ENCODE results near the gene NDUFV2. TPM values are rescaled to one million over a fixed set of nuclear protein-coding genes. Genes with fewer than 3 reads are reported as not detected.

Gene NDUFV2
- total RNA-seq, 5 donors from 2014 or later (not counting 1 experiment from before 2014, with no cell fraction given) = 148 to 201 (median 156) TPM

- Mint-ChIP-seq H3K36me3 (peaks cover 40% of the 10 kb centered on the region), H3K27ac (peak overlapping the region; percentile 28 to 40), H3K4me3 (no peak overlapping the region), H3K27me3 (no peaks in the 10 kb centered on the region), H3K4me1 (peaks cover 89 to 93% (median 90%) of the 10 kb centered on the region in 3 donors), H3K9me3 (no peaks in the 10 kb centered on the region)
- Histone ChIP-seq H3K27ac (ENCODE audit: low read length) (no peak overlapping the region), H3K4me1 (ENCODE audit: control insufficient read depth in 1 of 2, extremely low read depth in 1 of 2, insufficient read depth in 2 of 2, low read length in 2 of 2) (peaks cover 3 to 9% of the 10 kb centered on the region in 2 experiments), H3K9me3 (no peaks in the 10 kb centered on the region), H3K27me3 (replicated peaks in 1 of 2; ENCODE audit: control insufficient read depth in 2 of 2, extremely low read depth in 1 of 2, insufficient read depth in 2 of 2, low read length in 1 of 2) (no peaks in the 10 kb centered on the region), H3K36me3 (ENCODE audit: control insufficient read depth in 2 of 2, extremely low read depth in 1 of 2, insufficient read depth in 1 of 2, low read length in 1 of 2) (peaks cover 0 to 13% of the 10 kb centered on the region in 2 donors), H3K4me3 (ENCODE audit: control insufficient read depth in 1 of 2, extremely low read depth in 1 of 2, low read length in 1 of 2) (no peak overlapping the region)
- ChIA-PET CTCF (interaction anchor here (0.6 to 1.5 kb wide), 5 partner anchors 8 to 78 kb away, joined by 3 to 5 read pairs (median 3); no protein-coding TSS in a partner anchor), POLR2A (interaction anchor here (0.6 to 1.8 kb wide), 6 partner anchors 10 to 70 kb away, joined by 3 to 5 read pairs (median 3); no protein-coding TSS in a partner anchor)
- ATAC-seq (replicated peaks in 1 of 4) (no peak), DNase-seq (no peak)
- WGBS (ENCODE audit: insufficient coverage) = no CpG with 5 or more reads among the region's 3 CpGs
Measured at GRCh38 chr18:9181275-9181674, 78.8 kb downstream of the NDUFV2 start.

GRCh38 chr18:9182852-9183399 is 80.4 kb downstream of the NDUFV2 start:
- Mint-ChIP-seq H3K36me3 (peaks cover 44% of the 10 kb centered on the region), H3K4me3 (no peak overlapping the region), H3K9me3 (no peaks in the 10 kb centered on the region), H3K27ac (peak overlapping the region in 1 of 2 donors; percentile 62), H3K27me3 (no peaks in the 10 kb centered on the region), H3K4me1 (peaks cover 79 to 82% (median 80%) of the 10 kb centered on the region in 3 donors)
- Histone ChIP-seq H3K27ac (ENCODE audit: low read length) (no peak overlapping the region), H3K27me3 (replicated peaks in 1 of 2; ENCODE audit: control insufficient read depth in 2 of 2, extremely low read depth in 1 of 2, insufficient read depth in 2 of 2, low read length in 1 of 2) (no peaks in the 10 kb centered on the region), H3K4me1 (ENCODE audit: control insufficient read depth in 1 of 2, extremely low read depth in 1 of 2, insufficient read depth in 2 of 2, low read length in 2 of 2) (peaks cover 3 to 7% of the 10 kb centered on the region in 2 experiments), H3K4me3 (ENCODE audit: control insufficient read depth in 1 of 2, extremely low read depth in 1 of 2, low read length in 1 of 2) (no peak overlapping the region), H3K9me3 (no peaks in the 10 kb centered on the region), H3K36me3 (ENCODE audit: control insufficient read depth in 2 of 2, extremely low read depth in 1 of 2, insufficient read depth in 1 of 2, low read length in 1 of 2) (peaks cover 4 to 17% of the 10 kb centered on the region in 2 donors)
- DNase-seq = no peak
- POLR2A ChIA-PET = interaction anchor here in 1 of 2 donors (1.8 kb wide), 1 partner anchor 21 kb away, joined by 5 read pairs; no protein-coding TSS in a partner anchor
- whole genome bisulfite sequencing (ENCODE audit: insufficient coverage) = 100% methylated on average over 1 of the region's 5 CpGs
- ATAC-seq (replicated peaks in 1 of 4) = no peak
- CTCF ChIA-PET = no interaction called here

Other genes with a start within 250 kb of the NDUFV2 start
- gene ANKRD12, start 34.1 kb downstream of the NDUFV2 start, total RNA-seq = 100 to 1,000 TPM; 183 to 211 (median 199) TPM
- gene TWSG1, start 232.1 kb downstream of the NDUFV2 start, total RNA-seq = 1 to 10 TPM; 1.8 to 6.2 (median 4.4) TPM

All from T-cell (primary cell).